NB4 (cell line): ENCODE data around the gene PTPRG.

Experiments
- DNase-seq: peaks from one replicate; pipeline ENCODE4 v3.0.0; 2010; ENCODE audit warnings: low read depth
- H3K4me3 ChIP-seq: one replicate; pipeline ENCODE4 v1.5.1; 2011; ENCODE audit warnings: mild to moderate bottlenecking, low read depth, low read length, moderate library complexity
- MAX ChIP-seq: IDR thresholded peaks from 2 replicates; pipeline ENCODE4 v1.6.1; 2011; ENCODE audit warnings: low read depth, low read length
- MYC ChIP-seq: IDR thresholded peaks from 2 replicates; pipeline ENCODE4 v1.6.1; 2011; ENCODE audit warnings: low read depth, low read length
- POLR2A ChIP-seq: IDR thresholded peaks from 2 replicates; pipeline ENCODE4 v1.6.1; 2011; ENCODE audit warnings: mild to moderate bottlenecking; ENCODE audit not compliant: insufficient read length; ENCODE audit errors: extremely low read depth
- TF ChIP-seq, protein P1 (sequence below): IDR thresholded peaks from one replicate; pipeline ENCODE4 v1.5.1; 2012; ENCODE audit warnings: low read depth, low read length

PTPRG gene

DNA sequence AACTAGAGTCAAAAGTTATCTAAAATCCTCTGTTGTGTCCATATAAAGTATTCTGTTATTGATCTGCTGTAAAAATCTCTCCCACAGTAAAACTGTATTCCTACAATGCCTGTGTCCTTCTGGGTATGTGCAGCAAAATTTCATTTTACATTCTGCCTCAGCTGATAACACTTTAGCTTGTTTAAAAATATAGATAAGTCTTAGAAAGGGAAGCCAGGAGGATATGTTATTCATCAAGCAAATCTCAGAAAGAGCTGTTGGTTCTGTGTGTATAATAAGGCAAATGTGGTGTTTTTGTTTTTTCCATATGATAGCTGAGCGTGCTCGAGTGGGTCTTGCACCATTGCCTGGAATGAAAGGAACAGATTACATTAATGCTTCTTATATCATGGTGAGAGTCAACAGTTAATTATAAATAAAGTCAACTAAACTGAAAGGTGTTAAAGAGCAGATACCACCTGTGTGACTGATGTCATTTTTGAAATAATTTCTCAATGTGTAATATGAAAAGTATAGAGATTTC lies 715.3 kb downstream of the PTPRG start:
- H3K4me3 ChIP-seq, result no peak overlapping the region
- DNase-seq, result no peak
- TF ChIP-seq POLR2A (no peak), MAX (no peak), MYC (no peak)
- TF ChIP-seq, protein P1, sequence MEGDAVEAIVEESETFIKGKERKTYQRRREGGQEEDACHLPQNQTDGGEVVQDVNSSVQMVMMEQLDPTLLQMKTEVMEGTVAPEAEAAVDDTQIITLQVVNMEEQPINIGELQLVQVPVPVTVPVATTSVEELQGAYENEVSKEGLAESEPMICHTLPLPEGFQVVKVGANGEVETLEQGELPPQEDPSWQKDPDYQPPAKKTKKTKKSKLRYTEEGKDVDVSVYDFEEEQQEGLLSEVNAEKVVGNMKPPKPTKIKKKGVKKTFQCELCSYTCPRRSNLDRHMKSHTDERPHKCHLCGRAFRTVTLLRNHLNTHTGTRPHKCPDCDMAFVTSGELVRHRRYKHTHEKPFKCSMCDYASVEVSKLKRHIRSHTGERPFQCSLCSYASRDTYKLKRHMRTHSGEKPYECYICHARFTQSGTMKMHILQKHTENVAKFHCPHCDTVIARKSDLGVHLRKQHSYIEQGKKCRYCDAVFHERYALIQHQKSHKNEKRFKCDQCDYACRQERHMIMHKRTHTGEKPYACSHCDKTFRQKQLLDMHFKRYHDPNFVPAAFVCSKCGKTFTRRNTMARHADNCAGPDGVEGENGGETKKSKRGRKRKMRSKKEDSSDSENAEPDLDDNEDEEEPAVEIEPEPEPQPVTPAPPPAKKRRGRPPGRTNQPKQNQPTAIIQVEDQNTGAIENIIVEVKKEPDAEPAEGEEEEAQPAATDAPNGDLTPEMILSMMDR, result no peak

DNA sequence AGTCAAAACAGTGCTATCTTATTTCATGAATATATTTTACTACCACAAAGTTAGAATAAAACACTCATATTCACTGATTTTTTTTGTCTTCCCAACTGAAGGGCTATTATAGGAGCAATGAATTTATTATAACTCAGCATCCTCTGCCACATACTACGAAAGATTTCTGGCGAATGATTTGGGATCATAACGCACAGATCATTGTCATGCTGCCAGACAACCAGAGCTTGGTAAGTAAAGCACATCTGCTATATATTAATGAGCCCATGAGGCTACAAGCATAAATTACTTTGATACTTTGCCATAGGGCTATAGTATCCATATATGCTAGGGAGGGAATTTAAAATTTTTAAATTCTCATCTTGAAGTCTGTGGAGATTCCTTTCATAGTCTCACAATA lies 716.1 kb downstream of the PTPRG start:
- DNase-seq, result no peak
- no peak overlapping the region for H3K4me3 ChIP-seq
- TF ChIP-seq, protein P1, result no peak
- TF ChIP-seq MAX (no peak), MYC (no peak), POLR2A (no peak)

DNA sequence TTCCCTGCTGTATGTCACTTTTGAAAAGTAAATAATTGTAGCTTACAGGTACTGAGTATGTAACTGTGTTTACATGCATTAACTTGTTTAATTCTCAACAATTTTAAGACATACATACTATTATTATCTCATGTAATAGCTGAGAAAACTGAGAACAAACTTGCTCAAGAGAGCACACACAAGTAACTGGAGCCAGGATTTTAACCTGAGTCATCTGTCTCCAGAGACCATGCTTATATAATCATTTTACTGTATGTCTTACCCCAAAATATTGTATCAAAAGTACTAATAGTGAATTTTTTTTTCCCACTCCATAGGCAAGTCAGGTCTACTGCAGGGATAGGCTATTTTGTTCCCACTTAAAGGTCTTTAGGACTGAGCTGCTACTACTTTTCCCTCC lies 716.6 kb downstream of the PTPRG start:
- no peak for DNase-seq
- no peak for TF ChIP-seq MYC
- H3K4me3 ChIP-seq, result no peak overlapping the region

DNA sequence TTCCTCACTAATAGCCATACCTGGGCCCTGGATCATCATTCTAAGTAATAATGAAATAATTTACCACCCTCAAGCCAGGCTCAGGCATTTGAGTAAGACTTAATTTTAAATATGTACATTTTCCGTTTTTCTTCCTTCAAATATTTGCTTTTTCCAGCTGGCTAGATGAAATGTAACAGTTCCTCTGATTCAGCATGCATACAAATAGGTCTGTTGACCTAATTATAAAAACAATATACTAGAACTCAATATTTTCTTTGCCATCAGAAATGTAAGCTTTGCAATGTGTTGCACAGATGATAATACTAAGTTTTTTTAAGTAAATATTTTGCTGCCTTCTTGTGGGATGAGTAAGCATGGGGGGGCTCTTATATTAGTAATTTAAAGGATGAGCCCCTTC lies 720.4 kb downstream of the PTPRG start:
- DNase-seq, result no peak
- no peak overlapping the region for H3K4me3 ChIP-seq
- TF ChIP-seq MYC (no peak), MAX (no peak), POLR2A (no peak)
- TF ChIP-seq, protein P1, result no peak

GRCh38 chr3:62284442-62284841 lies 723.1 kb downstream of the PTPRG start:
- TF ChIP-seq POLR2A (no peak), MAX (no peak), MYC (no peak)
- TF ChIP-seq, protein P1, result no peak
- H3K4me3 ChIP-seq, result no peak overlapping the region
- no peak for DNase-seq

DNA sequence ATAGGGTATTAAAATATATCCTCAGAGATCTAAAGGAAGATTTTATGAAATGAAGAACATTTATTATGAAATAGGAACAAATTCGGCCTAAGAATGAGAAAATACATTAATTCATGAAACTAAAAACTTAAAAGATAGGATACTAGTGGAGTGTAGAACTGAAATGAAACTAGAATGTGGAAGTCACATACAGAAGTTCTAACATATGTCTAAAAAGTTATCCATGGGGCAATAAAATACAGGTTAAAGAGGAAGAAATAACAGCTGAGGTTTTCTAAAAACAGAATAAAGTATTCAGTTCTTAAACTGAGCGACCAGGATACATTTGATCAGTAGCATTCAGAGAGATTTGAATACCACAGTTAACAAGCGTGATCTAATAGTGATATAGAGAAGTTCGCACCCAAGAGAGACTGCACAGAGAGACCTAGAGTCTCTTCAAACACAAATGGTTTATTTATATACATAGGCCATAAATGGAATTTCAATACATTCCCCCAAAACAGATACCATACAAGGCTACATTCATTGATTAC lies 726.1 kb downstream of the PTPRG start:
- no peak for DNase-seq
- no peak overlapping the region for H3K4me3 ChIP-seq
- TF ChIP-seq MAX (no peak), POLR2A (no peak)

DNA sequence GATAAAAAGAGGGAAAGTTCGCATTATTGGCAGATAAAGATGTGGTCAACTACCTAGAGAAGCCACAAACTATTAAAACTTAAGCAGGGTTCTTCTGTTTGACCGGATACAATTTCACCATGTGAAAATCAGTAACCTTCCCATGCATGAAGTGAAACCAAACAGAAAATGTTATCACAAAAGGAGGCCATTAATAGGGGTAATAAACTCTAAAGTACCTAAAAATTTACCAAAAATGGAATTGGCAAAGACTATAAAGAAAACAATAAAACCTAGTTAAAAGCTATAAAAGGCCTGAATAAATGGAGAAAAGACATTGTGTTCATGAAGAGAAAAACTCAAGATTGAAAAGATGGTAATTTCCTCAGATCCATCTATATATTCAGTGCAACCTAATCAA lies 728.6 kb downstream of the PTPRG start:
- no peak for TF ChIP-seq MYC
- TF ChIP-seq, protein P1, result no peak
- TF ChIP-seq MAX, result no peak
- no peak for TF ChIP-seq POLR2A
- H3K4me3 ChIP-seq, result no peak overlapping the region
- no peak for DNase-seq
